ENCODE results near the gene SART1. TPM values are rescaled to one million over a fixed set of nuclear protein-coding genes. Genes with fewer than 3 reads are reported as not detected.

Gene SART1
- total RNA-seq, 3 donors from 2014 or later = 55.2 to 68.5 (median 55.9) TPM

DNA sequence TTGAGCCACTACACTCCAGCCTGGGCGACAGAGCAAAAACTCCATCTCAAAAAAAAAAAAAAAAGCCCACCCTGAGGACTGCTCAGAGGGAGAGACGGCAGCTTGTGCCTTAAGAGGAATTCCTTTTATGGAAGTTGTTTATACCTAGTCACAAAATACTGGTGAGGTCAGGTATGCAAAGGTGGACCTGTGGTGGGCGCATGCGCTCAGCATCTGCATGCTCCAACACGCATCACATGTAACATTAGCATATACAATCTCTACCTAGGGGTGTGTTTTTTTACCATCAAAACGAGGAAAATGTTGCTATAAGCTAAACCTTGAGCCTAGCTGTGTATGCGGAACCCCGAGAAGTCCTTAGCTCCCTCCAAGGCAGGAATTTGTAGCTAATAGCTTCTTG is 6.8 kb upstream of the SART1 start:
- TF ChIP-seq POLR2A (IDR thresholded peaks at IDR 0.05) (no peak), POLR2AphosphoS5 (IDR thresholded peaks at IDR 0.05) (no peak)
- TF ChIP-seq, protein P1, sequence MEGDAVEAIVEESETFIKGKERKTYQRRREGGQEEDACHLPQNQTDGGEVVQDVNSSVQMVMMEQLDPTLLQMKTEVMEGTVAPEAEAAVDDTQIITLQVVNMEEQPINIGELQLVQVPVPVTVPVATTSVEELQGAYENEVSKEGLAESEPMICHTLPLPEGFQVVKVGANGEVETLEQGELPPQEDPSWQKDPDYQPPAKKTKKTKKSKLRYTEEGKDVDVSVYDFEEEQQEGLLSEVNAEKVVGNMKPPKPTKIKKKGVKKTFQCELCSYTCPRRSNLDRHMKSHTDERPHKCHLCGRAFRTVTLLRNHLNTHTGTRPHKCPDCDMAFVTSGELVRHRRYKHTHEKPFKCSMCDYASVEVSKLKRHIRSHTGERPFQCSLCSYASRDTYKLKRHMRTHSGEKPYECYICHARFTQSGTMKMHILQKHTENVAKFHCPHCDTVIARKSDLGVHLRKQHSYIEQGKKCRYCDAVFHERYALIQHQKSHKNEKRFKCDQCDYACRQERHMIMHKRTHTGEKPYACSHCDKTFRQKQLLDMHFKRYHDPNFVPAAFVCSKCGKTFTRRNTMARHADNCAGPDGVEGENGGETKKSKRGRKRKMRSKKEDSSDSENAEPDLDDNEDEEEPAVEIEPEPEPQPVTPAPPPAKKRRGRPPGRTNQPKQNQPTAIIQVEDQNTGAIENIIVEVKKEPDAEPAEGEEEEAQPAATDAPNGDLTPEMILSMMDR (IDR thresholded peaks at IDR 0.05) = no peak
- no peak for DNase-seq (ENCODE audit: low spot score in 2 of 2)
- no peaks in the 10 kb centered on the region for H3K36me3 ChIP-seq
- H3K27me3 ChIP-seq = peaks cover 4 to 12% of the 10 kb centered on the region in 2 donors
- intact Hi-C loops (cut with DNase I; ENCODE audit: low total_unique reads) = no loop called here
- no peaks in the 10 kb centered on the region for H3K4me1 ChIP-seq
- H3K4me3 ChIP-seq = no peak overlapping the region
- no peaks in the 10 kb centered on the region for H3K9me3 ChIP-seq
- H3K27ac ChIP-seq = no peak overlapping the region

DNA sequence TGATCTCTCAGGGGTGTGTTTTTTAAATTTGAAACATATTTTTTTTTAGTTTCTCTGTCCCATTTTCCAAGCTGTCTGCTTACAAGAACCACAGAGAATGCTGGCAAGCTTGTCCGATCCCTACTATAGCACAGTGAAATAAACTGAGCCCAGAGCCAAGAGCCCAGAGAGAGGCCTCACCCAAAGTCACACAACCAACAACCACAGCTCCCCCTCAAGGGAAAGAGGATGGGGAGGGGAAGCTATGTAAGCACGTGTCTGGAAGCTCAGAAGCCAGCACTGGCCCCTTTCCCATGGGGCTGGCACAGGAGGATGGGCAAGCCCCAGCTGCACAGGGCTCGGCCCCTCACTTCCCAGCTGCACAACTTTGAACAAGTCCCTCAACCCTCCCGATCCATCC is 3.2 kb upstream of the SART1 start:
- Histone ChIP-seq H3K9me3 (no peaks in the 10 kb centered on the region), H3K27ac (no peak overlapping the region), H3K36me3 (no peaks in the 10 kb centered on the region), H3K4me1 (peaks cover 9 to 10% of the 10 kb centered on the region in 2 donors), H3K4me3 (no peak overlapping the region), H3K27me3 (peaks cover 4 to 12% of the 10 kb centered on the region in 2 donors)
- no peak for DNase-seq (ENCODE audit: low spot score in 2 of 2)
- no peak for TF ChIP-seq POLR2AphosphoS5 (IDR thresholded peaks at IDR 0.05)
- TF ChIP-seq, protein P1 (IDR thresholded peaks at IDR 0.05) = no peak
- TF ChIP-seq POLR2A (IDR thresholded peaks at IDR 0.05) = no peak
- intact Hi-C loops (cut with DNase I; ENCODE audit: low total_unique reads) = no loop called here

DNA sequence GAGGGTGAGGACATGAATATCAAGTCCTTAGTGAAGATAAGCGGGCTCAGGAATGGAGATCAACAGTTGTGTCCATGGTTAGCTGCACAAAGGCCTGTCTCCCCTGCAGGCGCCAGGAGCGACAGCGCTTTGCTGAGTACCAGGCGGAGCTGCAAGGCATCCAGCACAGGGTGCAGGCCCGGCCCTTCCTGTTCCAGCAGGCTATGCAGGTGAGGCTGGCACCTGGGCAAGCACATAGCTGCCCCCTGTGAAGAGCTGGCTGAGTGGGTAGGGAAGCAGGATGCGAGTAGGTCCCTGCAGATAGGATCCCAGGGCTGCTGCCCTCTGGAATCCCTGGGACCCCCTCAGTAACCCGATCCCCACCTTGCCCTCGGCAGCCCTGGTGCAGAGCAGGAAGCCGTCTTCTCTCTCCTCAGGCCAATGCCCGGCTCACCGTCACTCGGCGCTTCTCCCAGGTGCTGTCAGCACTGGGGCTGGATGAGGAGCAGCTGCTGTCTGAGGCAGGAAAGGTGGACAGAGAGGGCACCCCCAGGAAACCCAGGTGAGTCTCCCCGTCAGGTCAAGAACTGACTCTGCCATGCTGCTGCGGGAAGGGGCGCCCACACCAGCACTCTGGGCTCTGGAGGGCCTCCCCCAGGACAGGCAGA is 2.6 kb upstream of the SART1 start:
- Histone ChIP-seq H3K4me1 (peaks cover 15 to 16% of the 10 kb centered on the region in 2 donors), H3K9me3 (no peaks in the 10 kb centered on the region), H3K4me3 (no peak overlapping the region), H3K27ac (no peak overlapping the region), H3K36me3 (no peaks in the 10 kb centered on the region), H3K27me3 (peaks cover 0 to 12% of the 10 kb centered on the region in 2 donors)
- intact Hi-C loops (cut with DNase I; ENCODE audit: low total_unique reads) = no loop called here
- DNase-seq (ENCODE audit: low spot score in 2 of 2) = no peak
- TF ChIP-seq POLR2AphosphoS5 (IDR thresholded peaks at IDR 0.05) (no peak), POLR2A (IDR thresholded peaks at IDR 0.05) (no peak)
- TF ChIP-seq, protein P1 (IDR thresholded peaks at IDR 0.05) = no peak

DNA sequence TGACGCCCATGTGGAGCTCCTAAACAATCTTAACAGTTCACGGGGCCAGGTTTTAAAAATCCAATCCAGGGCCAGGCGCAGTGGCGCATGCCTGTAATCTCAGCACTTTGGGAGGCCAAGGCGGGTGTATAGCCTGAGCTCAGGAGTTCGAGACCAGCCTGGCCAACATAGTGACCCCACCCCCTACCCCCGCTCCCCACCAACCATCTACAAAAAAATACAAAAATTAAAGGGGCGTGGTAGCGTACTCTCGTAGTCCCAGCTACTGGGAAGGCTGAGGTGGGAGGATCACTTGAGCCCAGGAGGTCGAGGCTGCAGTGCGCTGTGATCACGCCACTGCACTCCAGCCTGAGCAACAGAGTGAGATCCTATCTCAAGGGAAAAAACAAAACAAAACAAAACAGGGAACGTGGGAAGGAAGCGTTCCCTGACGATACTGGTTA is 689 bp upstream of the SART1 start:
- peak overlapping the region; percentile 91 for H3K27ac ChIP-seq
- peaks cover 15 to 16% of the 10 kb centered on the region in 2 donors for H3K4me1 ChIP-seq
- TF ChIP-seq, protein P1 (IDR thresholded peaks at IDR 0.05) = no peak
- TF ChIP-seq POLR2AphosphoS5 (IDR thresholded peaks at IDR 0.05) (no peak), POLR2A (IDR thresholded peaks at IDR 0.05) (no peak)
- H3K36me3 ChIP-seq = peaks cover 5% of the 10 kb centered on the region
- intact Hi-C loops (cut with DNase I; ENCODE audit: low total_unique reads) = loop anchor here (10.0 kb wide), 1 partner anchor 76 kb away; the partner anchor contains the start of gene FIBP
- H3K9me3 ChIP-seq = no peaks in the 10 kb centered on the region
- H3K27me3 ChIP-seq = peaks cover 0 to under 1% of the 10 kb centered on the region in 2 donors
- peak overlapping the region; percentile 90 to 100 (median 99) for H3K4me3 ChIP-seq
- DNase-seq (ENCODE audit: low spot score in 2 of 2) = no peak

DNA sequence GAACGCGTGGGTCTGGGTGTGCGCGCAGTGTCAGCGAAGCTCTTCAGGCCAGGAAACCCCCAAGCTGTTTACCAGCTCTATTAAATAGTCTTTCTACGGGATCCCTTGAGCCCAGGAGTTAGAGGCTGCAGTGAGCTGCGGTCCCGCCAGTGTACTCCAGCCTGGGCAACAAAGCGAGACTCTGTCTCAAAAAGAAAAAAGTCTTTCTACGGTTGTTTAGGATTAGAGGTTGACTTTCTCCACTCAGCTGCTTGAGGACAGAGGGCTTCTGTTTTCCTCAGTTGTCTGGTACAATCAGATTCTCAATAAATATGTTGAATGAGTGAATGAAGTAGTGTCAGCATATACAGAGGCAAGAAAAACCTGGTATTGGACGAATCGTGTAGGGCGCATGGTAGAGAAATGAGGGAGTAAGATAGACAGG is 619 bp downstream of the SART1 start:
- H3K9me3 ChIP-seq = no peaks in the 10 kb centered on the region
- TF ChIP-seq POLR2A (IDR thresholded peaks at IDR 0.05) (no peak), POLR2AphosphoS5 (IDR thresholded peaks at IDR 0.05) (no peak)
- TF ChIP-seq, protein P1 (IDR thresholded peaks at IDR 0.05) = no peak
- peak overlapping the region; percentile 91 for H3K27ac ChIP-seq
- peaks cover 15 to 16% of the 10 kb centered on the region in 2 donors for H3K4me1 ChIP-seq
- H3K27me3 ChIP-seq = no peaks in the 10 kb centered on the region
- intact Hi-C loops (cut with DNase I; ENCODE audit: low total_unique reads) = loop anchor here (10.0 kb wide), 1 partner anchor 77 kb away; the partner anchor contains the start of gene FIBP
- H3K36me3 ChIP-seq = peaks cover 13% of the 10 kb centered on the region
- DNase-seq (ENCODE audit: low spot score in 2 of 2) = no peak
- H3K4me3 ChIP-seq = peak overlapping the region; percentile 90 to 100 (median 99)

Measured in breast epithelium (tissue), 4 donors.